Measurements from ENCODE around the gene PRICKLE2.

GRCh38 chr3:64216274-64217147 lies 8.8 kb downstream of the PRICKLE2 start:
- no peak for TF ChIP-seq EZH2 (IDR thresholded peaks at IDR 0.05; ENCODE audit: borderline replicate concordance, control insufficient read depth, low read depth, low read length)
- TF ChIP-seq MAX (IDR thresholded peaks at IDR 0.05; ENCODE audit: low read depth, low read length): no peak
- no peak for TF ChIP-seq RCOR1 (conservative IDR thresholded peaks at IDR 0.05; ENCODE audit: low read depth, low read length)
- no peak for TF ChIP-seq MXI1 (IDR thresholded peaks at IDR 0.05; ENCODE audit: low read depth, low read length)
- TF ChIP-seq SRF (IDR thresholded peaks at IDR 0.05; ENCODE audit: low read depth in 2 of 2, low read length in 2 of 2): no peak
- TF ChIP-seq, protein P1, sequence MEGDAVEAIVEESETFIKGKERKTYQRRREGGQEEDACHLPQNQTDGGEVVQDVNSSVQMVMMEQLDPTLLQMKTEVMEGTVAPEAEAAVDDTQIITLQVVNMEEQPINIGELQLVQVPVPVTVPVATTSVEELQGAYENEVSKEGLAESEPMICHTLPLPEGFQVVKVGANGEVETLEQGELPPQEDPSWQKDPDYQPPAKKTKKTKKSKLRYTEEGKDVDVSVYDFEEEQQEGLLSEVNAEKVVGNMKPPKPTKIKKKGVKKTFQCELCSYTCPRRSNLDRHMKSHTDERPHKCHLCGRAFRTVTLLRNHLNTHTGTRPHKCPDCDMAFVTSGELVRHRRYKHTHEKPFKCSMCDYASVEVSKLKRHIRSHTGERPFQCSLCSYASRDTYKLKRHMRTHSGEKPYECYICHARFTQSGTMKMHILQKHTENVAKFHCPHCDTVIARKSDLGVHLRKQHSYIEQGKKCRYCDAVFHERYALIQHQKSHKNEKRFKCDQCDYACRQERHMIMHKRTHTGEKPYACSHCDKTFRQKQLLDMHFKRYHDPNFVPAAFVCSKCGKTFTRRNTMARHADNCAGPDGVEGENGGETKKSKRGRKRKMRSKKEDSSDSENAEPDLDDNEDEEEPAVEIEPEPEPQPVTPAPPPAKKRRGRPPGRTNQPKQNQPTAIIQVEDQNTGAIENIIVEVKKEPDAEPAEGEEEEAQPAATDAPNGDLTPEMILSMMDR (IDR thresholded peaks at IDR 0.05 in 2 of 3, conservative IDR thresholded peaks at IDR 0.05 in 1 of 3; ENCODE audit: control insufficient read depth in 2 of 3, extremely low read depth in 1 of 3, insufficient read depth in 1 of 3, low read depth in 3 of 3, low read length in 3 of 3): no peak
- no peak for TF ChIP-seq ESRRA (IDR thresholded peaks at IDR 0.05; ENCODE audit: low read length)
- TF ChIP-seq, protein P2, sequence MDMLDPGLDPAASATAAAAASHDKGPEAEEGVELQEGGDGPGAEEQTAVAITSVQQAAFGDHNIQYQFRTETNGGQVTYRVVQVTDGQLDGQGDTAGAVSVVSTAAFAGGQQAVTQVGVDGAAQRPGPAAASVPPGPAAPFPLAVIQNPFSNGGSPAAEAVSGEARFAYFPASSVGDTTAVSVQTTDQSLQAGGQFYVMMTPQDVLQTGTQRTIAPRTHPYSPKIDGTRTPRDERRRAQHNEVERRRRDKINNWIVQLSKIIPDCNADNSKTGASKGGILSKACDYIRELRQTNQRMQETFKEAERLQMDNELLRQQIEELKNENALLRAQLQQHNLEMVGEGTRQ (IDR thresholded peaks at IDR 0.05; ENCODE audit: borderline replicate concordance, low read depth, low read length): no peak
- no peak for TF ChIP-seq CHD2 (IDR thresholded peaks at IDR 0.05; ENCODE audit: borderline replicate concordance, low read depth, low read length)

All from GM12878 (cell line).